GM18526 (cell line): Measurements from ENCODE around the gene SEC14L1.

Experiments
- POLR2A ChIP-seq: IDR thresholded peaks from 3 replicates; pipeline ENCODE4 v1.6.1; 2011; ENCODE audit not compliant: insufficient read length; ENCODE audit errors: extremely low read depth

SEC14L1 gene

GRCh38 chr17:77130525-77130924, 10.2 kb upstream of the SEC14L1 start:
- no peak for TF ChIP-seq POLR2A

DNA sequence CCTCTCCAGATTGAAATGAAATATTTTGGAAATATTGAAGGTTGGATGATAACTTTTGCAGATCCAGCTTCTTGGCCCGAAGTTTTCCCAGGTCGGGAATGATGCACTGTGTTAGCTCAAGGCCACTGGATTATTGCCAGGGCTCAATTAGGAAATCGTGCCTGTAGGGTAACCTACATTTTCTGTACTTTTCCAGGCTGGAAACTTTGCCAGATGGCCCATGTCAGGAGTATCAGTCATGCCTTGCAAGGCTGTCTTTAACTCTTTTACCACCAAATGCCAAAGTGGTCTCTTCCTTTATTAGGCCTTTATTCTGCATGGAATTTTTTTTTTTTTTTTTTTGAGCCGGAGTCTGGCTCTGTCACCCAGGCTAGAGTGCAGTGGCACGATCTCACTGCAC, 8.9 kb upstream of the SEC14L1 start:
- no peak for TF ChIP-seq POLR2A

DNA sequence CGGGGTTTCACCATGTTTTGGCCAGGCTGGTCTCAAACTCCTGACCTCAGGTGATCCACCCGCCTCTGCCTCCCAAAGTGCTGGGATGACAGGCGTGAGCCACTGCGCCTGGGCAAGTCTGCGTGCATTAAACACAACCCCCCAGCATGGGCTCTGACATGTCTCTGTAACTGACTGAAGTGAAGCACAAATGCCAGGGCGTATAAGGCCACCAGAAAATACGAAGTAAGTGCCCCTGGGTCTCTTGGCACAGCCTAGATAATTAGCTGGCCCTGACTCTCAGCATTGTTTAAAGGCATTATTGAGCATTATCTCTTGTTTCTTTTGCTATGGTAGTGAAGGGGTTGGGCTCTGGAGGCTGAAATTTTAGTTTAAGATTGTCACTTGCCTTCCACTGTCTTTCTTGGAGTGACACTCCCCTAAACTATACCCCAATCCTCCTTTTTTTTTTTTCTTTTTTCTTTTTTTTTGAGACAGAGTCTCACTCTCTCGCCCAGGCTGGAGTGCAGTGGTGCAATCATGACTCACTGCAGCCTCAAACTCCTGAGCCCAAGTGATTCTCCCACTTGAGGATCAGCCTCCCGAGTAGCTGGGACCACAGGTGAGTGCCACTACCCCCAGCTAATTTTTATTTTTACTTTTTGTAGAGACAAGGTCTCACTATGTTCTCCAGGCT, 8.2 kb upstream of the SEC14L1 start:
- TF ChIP-seq POLR2A = no peak

GRCh38 chr17:77133087-77133638, 7.6 kb upstream of the SEC14L1 start:
- no peak for TF ChIP-seq POLR2A

DNA sequence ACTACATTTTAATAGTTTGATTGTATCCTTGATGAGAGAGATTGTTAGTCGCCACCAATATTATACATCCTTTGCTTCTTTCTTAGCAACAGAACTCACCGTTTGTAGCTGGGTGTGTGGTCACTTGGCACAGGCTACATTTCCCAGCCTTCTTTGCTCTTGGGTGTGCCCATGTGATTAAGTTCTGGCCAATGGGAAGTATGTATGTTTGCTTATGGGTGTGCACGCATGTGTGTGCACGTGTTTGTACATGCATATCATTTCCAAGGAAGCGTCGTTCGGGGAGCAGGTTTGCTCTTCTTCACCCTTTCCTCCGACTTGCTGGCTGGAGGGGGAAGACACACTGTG, 4.4 kb upstream of the SEC14L1 start:
- TF ChIP-seq POLR2A = no peak

GRCh38 chr17:77137111-77137510, 3.7 kb upstream of the SEC14L1 start:
- no peak for TF ChIP-seq POLR2A

DNA sequence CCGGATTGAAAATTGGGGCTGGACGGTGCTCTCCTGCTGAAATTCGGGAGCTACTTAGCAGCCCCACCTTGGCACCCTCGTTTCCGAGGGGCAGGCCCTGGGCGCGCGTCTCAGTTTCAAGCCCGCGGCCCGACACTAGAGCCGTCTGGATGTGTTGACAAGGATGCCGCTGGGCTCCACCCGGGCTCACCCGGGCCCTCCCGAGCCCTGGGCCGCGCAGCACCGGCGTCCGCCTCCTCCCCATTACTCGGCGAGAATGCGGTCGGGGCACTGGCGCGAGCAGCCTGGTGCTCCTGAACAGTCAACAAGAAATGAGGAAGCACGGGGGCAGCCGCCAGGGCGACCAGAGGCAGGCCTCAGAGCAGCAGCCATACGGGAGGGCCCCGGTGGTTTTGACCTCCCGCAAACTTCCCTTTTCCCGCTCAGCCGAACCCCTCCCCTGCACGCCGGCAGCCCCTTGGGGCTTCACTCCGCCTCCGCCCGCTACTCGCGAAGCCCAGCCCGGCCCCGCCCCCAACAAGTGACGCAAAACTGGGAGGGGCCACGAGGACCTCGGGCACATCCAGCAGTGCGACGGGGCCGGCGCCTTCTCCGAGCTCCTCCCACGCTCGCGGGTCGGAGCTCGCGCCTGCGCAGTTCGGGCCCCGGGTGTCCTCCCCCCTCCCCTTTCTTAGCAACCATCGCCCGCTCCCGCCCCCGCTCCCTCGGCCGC, 447 bp upstream of the SEC14L1 start:
- peak; percentile 74 for TF ChIP-seq POLR2A

GRCh38 chr17:77141846-77142449, 1.2 kb downstream of the SEC14L1 start:
- TF ChIP-seq POLR2A = no peak

DNA sequence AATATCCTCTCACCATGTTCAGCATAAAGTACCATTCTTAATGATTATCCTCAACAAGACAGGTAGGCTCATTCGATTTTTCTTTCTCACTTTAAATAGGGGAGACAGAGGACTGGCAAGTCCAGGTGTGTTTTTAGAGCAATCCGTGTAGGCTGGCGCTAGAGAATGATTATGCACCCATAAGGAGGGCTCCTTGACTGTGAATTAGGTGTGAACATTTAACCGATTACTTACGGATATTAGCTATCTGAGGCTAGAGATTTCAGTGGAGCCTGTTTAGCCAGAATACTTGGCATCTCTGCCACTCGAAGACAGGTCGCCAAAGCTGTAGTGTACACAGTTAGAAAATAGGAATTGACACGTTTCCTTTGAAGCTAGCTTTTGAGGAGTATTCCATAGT, 1.9 kb downstream of the SEC14L1 start:
- TF ChIP-seq POLR2A = no peak

DNA sequence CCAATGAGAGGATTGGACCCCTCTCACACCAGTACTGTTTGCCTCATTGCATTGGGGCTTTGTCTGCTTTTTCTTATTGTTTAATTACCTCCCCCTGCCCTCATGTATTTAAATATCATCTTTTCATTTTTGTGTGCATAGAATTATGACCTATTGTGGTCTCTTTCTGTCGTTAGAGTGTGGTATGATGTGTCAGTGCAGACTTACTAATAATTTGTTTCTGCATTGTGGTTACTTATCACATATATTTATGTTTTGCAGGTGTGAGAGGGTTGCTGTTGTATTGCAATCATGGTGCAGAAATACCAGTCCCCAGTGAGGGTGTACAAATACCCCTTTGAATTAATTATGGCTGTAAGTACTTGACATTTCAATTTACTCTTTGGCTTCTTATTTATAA, 2.5 kb downstream of the SEC14L1 start:
- no peak for TF ChIP-seq POLR2A

DNA sequence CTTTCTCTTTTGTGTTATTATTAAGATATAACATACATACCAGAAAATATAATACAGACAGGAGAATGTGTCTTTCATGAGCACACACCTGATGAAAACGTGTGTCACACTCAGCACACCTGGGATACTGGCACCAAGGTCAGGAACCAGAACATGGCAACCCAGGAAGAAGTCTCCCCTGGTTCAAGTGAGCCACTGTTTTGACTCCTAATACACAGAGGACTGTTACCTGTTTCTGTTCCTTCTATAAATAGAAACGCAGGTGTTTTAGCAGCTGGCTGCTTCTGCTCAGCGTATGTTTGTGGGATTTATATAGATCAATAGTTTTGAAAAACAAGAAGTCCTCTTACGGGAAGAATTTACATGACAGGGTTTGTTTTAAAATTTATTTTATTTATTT, 3.5 kb downstream of the SEC14L1 start:
- no peak for TF ChIP-seq POLR2A

DNA sequence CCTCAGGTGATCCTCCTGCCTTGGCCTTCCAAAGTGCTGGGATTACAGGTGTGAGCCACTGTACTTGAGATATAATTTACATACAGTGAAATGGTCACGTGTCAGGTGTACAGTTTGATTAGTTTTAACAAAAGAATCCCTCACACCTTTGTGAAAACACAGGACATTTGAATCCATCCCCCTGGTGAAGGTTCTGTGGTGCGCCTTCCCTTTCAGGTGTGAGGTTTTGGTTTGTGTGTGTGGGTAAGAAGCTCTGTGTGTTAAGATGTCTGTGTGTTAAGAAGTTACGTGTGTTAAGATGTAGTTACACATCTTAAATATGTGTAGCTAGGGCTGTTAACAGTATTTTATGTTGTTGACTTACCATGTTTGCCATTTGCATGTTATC, 4.4 kb downstream of the SEC14L1 start:
- TF ChIP-seq POLR2A = no peak

GRCh38 chr17:77145612-77146245, 5.0 kb downstream of the SEC14L1 start:
- TF ChIP-seq POLR2A = no peak

DNA sequence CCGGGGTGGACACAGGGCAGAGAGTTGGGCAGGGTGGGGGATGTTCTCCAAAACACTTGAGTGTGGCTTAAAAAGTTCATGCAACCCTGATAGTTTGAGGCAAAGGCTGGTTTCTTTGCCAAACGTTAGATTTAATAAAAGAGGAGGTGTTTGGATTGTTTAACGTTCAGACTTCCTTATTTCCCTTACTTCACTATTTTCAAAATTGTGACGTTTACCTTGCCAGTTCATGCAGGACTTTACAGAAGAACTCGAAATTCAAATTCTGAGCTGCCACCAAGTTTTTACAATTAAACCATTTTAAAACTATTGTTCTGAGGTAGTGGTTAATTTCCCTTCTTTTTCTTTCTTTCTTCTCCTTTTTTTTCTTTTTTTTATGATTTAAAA, 5.5 kb downstream of the SEC14L1 start:
- no peak for TF ChIP-seq POLR2A

- no peak for TF ChIP-seq POLR2A
Measured at GRCh38 chr17:77146882-77147281, 6.1 kb downstream of the SEC14L1 start.

DNA sequence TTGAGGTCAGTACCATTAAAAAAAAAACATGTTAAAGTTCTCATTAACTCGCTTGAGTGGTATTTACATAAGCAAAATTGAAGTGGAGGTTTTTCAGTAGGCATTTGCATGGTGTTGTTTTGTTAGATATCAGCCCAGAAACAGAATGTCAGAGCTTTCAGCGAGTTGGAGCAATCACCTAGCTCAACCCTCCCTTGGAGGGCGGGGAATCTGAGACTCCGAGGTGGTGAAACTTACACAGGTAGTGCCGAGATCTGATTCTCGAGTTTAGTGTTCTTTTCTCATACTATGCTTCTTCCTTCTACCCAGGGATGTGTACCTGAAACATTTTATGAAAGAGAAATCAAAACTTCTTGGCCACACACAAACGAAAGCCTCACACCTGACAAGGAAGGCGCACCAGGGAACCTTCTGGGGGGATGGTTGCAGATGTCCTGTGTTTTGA, 6.6 kb downstream of the SEC14L1 start:
- no peak for TF ChIP-seq POLR2A
